ENCODE data around the gene GPR50.

- no peak for TF ChIP-seq SMC3 (IDR thresholded peaks at IDR 0.05; ENCODE audit: low read depth, low read length)
- TF ChIP-seq CTCF (conservative IDR thresholded peaks at IDR 0.05; ENCODE audit: low read depth, low read length) = peak; percentile 28; the same call in 1 of the 2 replicates
- no peak for TF ChIP-seq BHLHE40 (IDR thresholded peaks at IDR 0.05; ENCODE audit: low read depth, low read length)
- no peak for TF ChIP-seq POLR2A (IDR thresholded peaks at IDR 0.05; ENCODE audit: low read depth, low read length)
- no peak for TF ChIP-seq USF2 (IDR thresholded peaks at IDR 0.05; ENCODE audit: low read depth, low read length)
- TF ChIP-seq MAFK (IDR thresholded peaks at IDR 0.05; ENCODE audit: low read depth, low read length) = no peak
- peak; percentile 38 for TF ChIP-seq RAD21 (IDR thresholded peaks at IDR 0.05; ENCODE audit: low read length)
- TF ChIP-seq MAZ (IDR thresholded peaks at IDR 0.05; ENCODE audit: borderline replicate concordance, low read depth, low read length) = no peak
- no peak for TF ChIP-seq RFX5 (IDR thresholded peaks at IDR 0.05; ENCODE audit: low read depth, low read length)
- no peak for TF ChIP-seq ELK1 (IDR thresholded peaks at IDR 0.05; ENCODE audit: borderline replicate concordance, low read depth, low read length)
- TF ChIP-seq MXI1 (IDR thresholded peaks at IDR 0.05; ENCODE audit: borderline replicate concordance, low read depth, low read length) = no peak
- TF ChIP-seq CEBPB (IDR thresholded peaks at IDR 0.05; ENCODE audit: low read depth, low read length) = no peak
- TF ChIP-seq RCOR1 (IDR thresholded peaks at IDR 0.05; ENCODE audit: insufficient replicate concordance, low read length) = no peak
Measured at GRCh38 chrX:151153086-151153485, 23.3 kb upstream of the GPR50 start.

Measured in IMR-90 (cell line).